ENCODE measurements around the gene ZDHHC17. TPM values are rescaled to one million over a fixed set of nuclear protein-coding genes. Genes with fewer than 3 reads are reported as not detected.

Gene ZDHHC17
- total RNA-seq, 1 experiment from 2014 or later: 25.3 TPM

DNA sequence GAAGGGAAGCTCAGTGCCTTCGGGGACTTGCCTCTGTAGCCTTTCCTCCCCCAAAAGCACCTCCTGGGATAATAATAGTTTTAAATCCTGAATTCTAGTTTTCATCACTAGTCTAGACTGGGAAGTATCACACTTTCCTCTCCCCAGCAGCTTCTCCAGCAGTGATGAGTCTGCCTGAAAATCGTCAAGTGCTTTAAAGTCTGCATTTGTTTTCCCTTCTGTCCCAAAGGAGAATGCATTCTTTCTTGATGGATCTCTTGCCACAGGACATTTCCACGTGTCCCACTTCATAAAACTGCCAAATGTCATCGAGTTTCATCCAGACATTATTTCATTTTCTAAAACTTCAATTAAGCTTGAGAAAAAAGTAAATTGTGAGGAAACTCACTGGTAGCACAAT is 99.9 kb downstream of the ZDHHC17 start:
- no peaks in the 10 kb centered on the region for H3K4me1 ChIP-seq (ENCODE audit: control insufficient read depth in 1 of 2, insufficient read depth in 2 of 2, low read length in 2 of 2)
- POLR2A ChIA-PET: no interaction called here
- 0 out of 4 replicates have a peak, but pooled peaks cover 0 to 2% of the 10 kb centered on the region in 2 experiments for H3K36me3 ChIP-seq (ENCODE audit: control insufficient read depth in 1 of 2, insufficient read depth in 2 of 2, low read length in 2 of 2)
- no peak overlapping the region for H2AFZ ChIP-seq (ENCODE audit: low read depth, low read length, poor library complexity, severe bottlenecking)
- no peak overlapping the region for H3K4me3 ChIP-seq (replicated peaks in 1 of 2; ENCODE audit: low read depth in 1 of 2, low read length in 2 of 2)
- no peak for TF ChIP-seq POLR2A (IDR thresholded peaks at IDR 0.05; ENCODE audit: borderline replicate concordance, extremely low read depth, insufficient read depth, insufficient read length)
- no peak for TF ChIP-seq RAD21 (IDR thresholded peaks at IDR 0.05; ENCODE audit: low read depth)
- no peak for TF ChIP-seq POLR2AphosphoS5 (IDR thresholded peaks at IDR 0.05; ENCODE audit: low read depth, low read length)
- no peak for TF ChIP-seq TCF7L2 (IDR thresholded peaks at IDR 0.05; ENCODE audit: borderline replicate concordance, extremely low read depth, insufficient read depth, insufficient read length)
- no peak for TF ChIP-seq SRF (IDR thresholded peaks at IDR 0.05; ENCODE audit: low read depth)
- TF ChIP-seq CBX3 (IDR thresholded peaks at IDR 0.05; ENCODE audit: low read depth): no peak
- TF ChIP-seq EZH2phosphoT487 (IDR thresholded peaks at IDR 0.05; ENCODE audit: borderline replicate concordance): no peak
- TF ChIP-seq, protein P1, sequence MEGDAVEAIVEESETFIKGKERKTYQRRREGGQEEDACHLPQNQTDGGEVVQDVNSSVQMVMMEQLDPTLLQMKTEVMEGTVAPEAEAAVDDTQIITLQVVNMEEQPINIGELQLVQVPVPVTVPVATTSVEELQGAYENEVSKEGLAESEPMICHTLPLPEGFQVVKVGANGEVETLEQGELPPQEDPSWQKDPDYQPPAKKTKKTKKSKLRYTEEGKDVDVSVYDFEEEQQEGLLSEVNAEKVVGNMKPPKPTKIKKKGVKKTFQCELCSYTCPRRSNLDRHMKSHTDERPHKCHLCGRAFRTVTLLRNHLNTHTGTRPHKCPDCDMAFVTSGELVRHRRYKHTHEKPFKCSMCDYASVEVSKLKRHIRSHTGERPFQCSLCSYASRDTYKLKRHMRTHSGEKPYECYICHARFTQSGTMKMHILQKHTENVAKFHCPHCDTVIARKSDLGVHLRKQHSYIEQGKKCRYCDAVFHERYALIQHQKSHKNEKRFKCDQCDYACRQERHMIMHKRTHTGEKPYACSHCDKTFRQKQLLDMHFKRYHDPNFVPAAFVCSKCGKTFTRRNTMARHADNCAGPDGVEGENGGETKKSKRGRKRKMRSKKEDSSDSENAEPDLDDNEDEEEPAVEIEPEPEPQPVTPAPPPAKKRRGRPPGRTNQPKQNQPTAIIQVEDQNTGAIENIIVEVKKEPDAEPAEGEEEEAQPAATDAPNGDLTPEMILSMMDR (IDR thresholded peaks at IDR 0.05 in 2 of 3, conservative IDR thresholded peaks at IDR 0.05 in 1 of 3; ENCODE audit: borderline replicate concordance in 1 of 3, insufficient read depth in 1 of 3, low read depth in 2 of 3, low read length in 2 of 3): no peak
- no peak for TF ChIP-seq YY1 (IDR thresholded peaks at IDR 0.05; ENCODE audit: extremely low read depth, insufficient replicate concordance, low read depth, low read length)
- TF ChIP-seq, protein P2, sequence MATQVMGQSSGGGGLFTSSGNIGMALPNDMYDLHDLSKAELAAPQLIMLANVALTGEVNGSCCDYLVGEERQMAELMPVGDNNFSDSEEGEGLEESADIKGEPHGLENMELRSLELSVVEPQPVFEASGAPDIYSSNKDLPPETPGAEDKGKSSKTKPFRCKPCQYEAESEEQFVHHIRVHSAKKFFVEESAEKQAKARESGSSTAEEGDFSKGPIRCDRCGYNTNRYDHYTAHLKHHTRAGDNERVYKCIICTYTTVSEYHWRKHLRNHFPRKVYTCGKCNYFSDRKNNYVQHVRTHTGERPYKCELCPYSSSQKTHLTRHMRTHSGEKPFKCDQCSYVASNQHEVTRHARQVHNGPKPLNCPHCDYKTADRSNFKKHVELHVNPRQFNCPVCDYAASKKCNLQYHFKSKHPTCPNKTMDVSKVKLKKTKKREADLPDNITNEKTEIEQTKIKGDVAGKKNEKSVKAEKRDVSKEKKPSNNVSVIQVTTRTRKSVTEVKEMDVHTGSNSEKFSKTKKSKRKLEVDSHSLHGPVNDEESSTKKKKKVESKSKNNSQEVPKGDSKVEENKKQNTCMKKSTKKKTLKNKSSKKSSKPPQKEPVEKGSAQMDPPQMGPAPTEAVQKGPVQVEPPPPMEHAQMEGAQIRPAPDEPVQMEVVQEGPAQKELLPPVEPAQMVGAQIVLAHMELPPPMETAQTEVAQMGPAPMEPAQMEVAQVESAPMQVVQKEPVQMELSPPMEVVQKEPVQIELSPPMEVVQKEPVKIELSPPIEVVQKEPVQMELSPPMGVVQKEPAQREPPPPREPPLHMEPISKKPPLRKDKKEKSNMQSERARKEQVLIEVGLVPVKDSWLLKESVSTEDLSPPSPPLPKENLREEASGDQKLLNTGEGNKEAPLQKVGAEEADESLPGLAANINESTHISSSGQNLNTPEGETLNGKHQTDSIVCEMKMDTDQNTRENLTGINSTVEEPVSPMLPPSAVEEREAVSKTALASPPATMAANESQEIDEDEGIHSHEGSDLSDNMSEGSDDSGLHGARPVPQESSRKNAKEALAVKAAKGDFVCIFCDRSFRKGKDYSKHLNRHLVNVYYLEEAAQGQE (IDR thresholded peaks at IDR 0.05; ENCODE audit: low read depth): no peak
- no peak for TF ChIP-seq CEBPB (IDR thresholded peaks at IDR 0.05; ENCODE audit: low read depth)
- TF ChIP-seq EGR1 (IDR thresholded peaks at IDR 0.05; ENCODE audit: low read depth): no peak
- H3K9me3 ChIP-seq (ENCODE audit: control insufficient read depth in 1 of 2, insufficient read depth in 1 of 2, low read depth in 1 of 2, low read length in 2 of 2): no peaks in the 10 kb centered on the region
- no peaks in the 10 kb centered on the region for H4K20me1 ChIP-seq (ENCODE audit: insufficient read depth)
- intact Hi-C loops (cut with micrococcal nuclease): no loop called here
- no TSS peak for BruUV-seq (replicated peaks)
- H3K27ac ChIP-seq (ENCODE audit: low read depth, low read length): no peak overlapping the region
- DNase-seq (ENCODE audit: low read depth, low spot score) (no peak), ATAC-seq (no peak)
- H3K79me2 ChIP-seq (ENCODE audit: insufficient read depth, low read length): no peaks in the 10 kb centered on the region
- no peaks in the 10 kb centered on the region for H3K9me2 ChIP-seq (ENCODE audit: insufficient read depth)
- H3K27me3 ChIP-seq (ENCODE audit: insufficient read depth, low read length): no peaks in the 10 kb centered on the region
- CTCF ChIA-PET: no interaction called here
- no peak overlapping the region for H3K4me2 ChIP-seq (ENCODE audit: low read length)
- RAD21 ChIA-PET (ENCODE audit: low non-redundant PET in 1 of 2, low total read pairs in 2 of 2, uncharacterized antibody in 2 of 2, unreplicated experiment in 2 of 2): no interaction called here
- H3K9ac ChIP-seq (ENCODE audit: low read length): no peak overlapping the region

Data from HCT116 (cell line).